Panc1 (cell line): ENCODE data around the gene METTL6.

Experiments used
- CTCF ChIP-seq: fragments of 450-650 bp; IDR thresholded peaks from 2 replicates; pipeline ENCODE4 v1.5.1; 2017; ENCODE audit warnings: mild to moderate bottlenecking
- POLR2AphosphoS5 ChIP-seq: IDR thresholded peaks from 2 replicates; pipeline ENCODE4 v1.6.1; 2012; ENCODE audit warnings: mild to moderate bottlenecking, low read depth, low read length, moderate library complexity
- SIN3A ChIP-seq: IDR thresholded peaks from 2 replicates; pipeline ENCODE4 v1.6.1; 2012; ENCODE audit warnings: low read depth, mild to moderate bottlenecking, low read length, moderate library complexity, borderline replicate concordance; ENCODE audit not compliant: insufficient read depth
- TCF7L2 ChIP-seq: IDR thresholded peaks from 2 replicates; pipeline ENCODE4 v1.6.1; 2011; ENCODE audit warnings: mild to moderate bottlenecking, low read depth, low read length, inconsistent platforms

DNA sequence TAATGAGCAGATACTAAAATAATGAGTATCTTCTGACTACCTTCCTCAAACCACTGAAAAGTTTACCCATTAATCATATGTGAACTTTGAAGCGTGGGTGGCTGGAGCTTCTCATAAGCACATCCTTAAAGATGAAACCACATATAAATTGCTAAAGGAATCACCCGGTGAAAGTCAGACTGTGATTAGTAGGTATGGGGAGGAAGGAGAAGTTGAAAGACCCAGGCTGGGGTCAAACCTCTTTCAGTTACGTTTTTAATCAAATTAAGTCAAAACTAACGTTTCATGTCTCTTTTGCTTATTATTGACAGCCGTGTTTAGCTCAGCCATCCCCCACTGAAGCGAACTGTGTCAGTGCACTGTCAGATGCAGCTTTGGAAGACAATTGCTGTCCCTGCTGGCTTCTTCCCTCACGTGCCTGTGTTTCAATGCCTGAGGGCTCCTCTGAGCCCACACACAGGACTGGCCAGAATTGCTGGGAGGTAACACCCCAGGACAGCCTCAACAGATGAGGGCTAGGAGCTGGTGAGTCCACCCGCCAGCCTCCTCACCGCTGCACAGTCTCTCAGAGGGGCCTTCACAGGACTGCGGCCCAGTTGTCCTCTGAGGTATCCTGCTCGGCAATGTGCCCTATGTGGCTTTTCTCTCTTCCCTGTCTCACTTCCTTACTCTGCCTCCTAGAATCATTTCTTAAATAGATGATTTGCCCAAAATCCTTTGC, 65.7 kb downstream of the METTL6 start:
- TF ChIP-seq CTCF, result no peak
- TF ChIP-seq TCF7L2, result no peak
- TF ChIP-seq POLR2AphosphoS5, result no peak
- TF ChIP-seq SIN3A, result no peak
